Measurements from ENCODE around the gene NMNAT2.

The NMNAT2 gene

DNA sequence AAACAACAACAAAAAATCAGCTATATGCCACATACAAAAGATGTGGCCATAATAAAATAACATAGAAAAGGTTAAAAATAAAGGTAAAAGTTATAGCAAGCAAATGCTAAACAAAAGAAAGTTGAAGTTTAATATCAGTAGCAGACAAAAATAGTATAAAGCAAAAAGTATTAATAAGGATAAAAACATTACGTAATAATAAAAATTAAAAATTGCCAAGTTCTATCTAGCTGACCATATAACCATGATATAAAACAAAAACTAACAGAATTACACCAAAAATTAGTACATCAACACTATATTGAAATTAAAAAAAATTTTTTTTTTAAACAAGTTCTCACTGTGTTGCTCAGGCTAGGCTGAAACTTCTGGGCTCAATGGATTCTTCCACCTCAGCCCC is 38.6 kb upstream of the NMNAT2 start:
- no peak for DNase-seq (ENCODE audit: low read depth, low spot score)
- Histone ChIP-seq H3K27me3 (ENCODE audit: insufficient read depth, insufficient read length) (no peaks in the 10 kb centered on the region), H3K4me1 (ENCODE audit: insufficient read depth, insufficient read length) (no peaks in the 10 kb centered on the region), H3K9me3 (ENCODE audit: insufficient read depth, low read length) (no peaks in the 10 kb centered on the region), H3K9ac (ENCODE audit: insufficient read length, low read depth) (no peak overlapping the region), H3K4me3 (ENCODE audit: insufficient read length, low read depth) (no peak overlapping the region), H3K36me3 (ENCODE audit: insufficient read depth, insufficient read length, low read length) (no peaks in the 10 kb centered on the region)
- TF ChIP-seq SUZ12 (IDR thresholded peaks at IDR 0.05; ENCODE audit: extremely low read depth, insufficient read depth, insufficient read length) (no peak), ZNF274 (IDR thresholded peaks at IDR 0.05; ENCODE audit: low read depth, low read length) (no peak), YY1 (IDR thresholded peaks at IDR 0.05; ENCODE audit: insufficient read depth, insufficient read length) (no peak)

- Histone ChIP-seq H3K9me3 (ENCODE audit: insufficient read depth, low read length) (no peaks in the 10 kb centered on the region), H3K27me3 (ENCODE audit: insufficient read depth, insufficient read length) (no peaks in the 10 kb centered on the region), H3K36me3 (ENCODE audit: insufficient read depth, insufficient read length, low read length) (no peaks in the 10 kb centered on the region), H3K9ac (ENCODE audit: insufficient read length, low read depth) (no peak overlapping the region), H3K4me3 (ENCODE audit: insufficient read length, low read depth) (no peak overlapping the region), H3K4me1 (ENCODE audit: insufficient read depth, insufficient read length) (no peaks in the 10 kb centered on the region)
- DNase-seq (ENCODE audit: low read depth, low spot score), result no peak
- TF ChIP-seq ZNF274 (IDR thresholded peaks at IDR 0.05; ENCODE audit: low read depth, low read length), result no peak
- no peak for TF ChIP-seq SUZ12 (IDR thresholded peaks at IDR 0.05; ENCODE audit: extremely low read depth, insufficient read depth, insufficient read length)
- TF ChIP-seq YY1 (IDR thresholded peaks at IDR 0.05; ENCODE audit: insufficient read depth, insufficient read length), result no peak
Observed at GRCh38 chr1:183454377-183454776, 36.2 kb upstream of the NMNAT2 start.

- Histone ChIP-seq H3K9me3 (ENCODE audit: insufficient read depth, low read length) (no peaks in the 10 kb centered on the region), H3K36me3 (ENCODE audit: insufficient read depth, insufficient read length, low read length) (no peaks in the 10 kb centered on the region), H3K9ac (ENCODE audit: insufficient read length, low read depth) (no peak overlapping the region), H3K4me3 (ENCODE audit: insufficient read length, low read depth) (no peak overlapping the region), H3K27me3 (ENCODE audit: insufficient read depth, insufficient read length) (no peaks in the 10 kb centered on the region), H3K4me1 (ENCODE audit: insufficient read depth, insufficient read length) (no peaks in the 10 kb centered on the region)
- no peak for DNase-seq (ENCODE audit: low read depth, low spot score)
- no peak for TF ChIP-seq YY1 (IDR thresholded peaks at IDR 0.05; ENCODE audit: insufficient read depth, insufficient read length)
- no peak for TF ChIP-seq ZNF274 (IDR thresholded peaks at IDR 0.05; ENCODE audit: low read depth, low read length)
- no peak for TF ChIP-seq SUZ12 (IDR thresholded peaks at IDR 0.05; ENCODE audit: extremely low read depth, insufficient read depth, insufficient read length)
Observed at GRCh38 chr1:183450093-183450492, 31.9 kb upstream of the NMNAT2 start.

DNA sequence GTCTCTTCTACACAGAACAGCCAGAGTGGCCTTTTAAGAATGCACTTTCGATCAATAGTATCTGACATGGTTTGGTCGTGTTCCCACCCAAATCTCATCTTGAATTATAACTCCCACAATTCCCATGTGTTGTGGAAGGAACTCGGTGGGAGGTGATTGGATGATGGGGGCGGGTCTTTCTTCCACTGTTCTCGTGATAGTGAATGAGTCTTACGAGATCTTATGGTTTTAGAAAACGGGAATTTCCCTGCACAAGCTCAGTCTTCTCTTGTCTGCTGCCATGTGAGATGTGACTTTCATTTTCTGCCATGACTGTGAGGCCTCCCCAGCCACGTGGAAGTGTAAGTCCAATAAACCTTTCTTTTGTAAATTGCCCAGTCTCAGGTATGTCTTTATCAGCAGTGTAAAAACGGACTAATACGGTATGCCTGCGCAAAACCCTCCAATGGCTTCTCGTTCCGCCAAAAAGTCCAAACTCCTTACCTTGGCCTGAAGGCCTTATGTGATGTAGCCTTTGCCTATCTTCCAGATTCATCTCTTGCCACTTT is 31.1 kb upstream of the NMNAT2 start:
- Histone ChIP-seq H3K9ac (ENCODE audit: insufficient read length, low read depth) (no peak overlapping the region), H3K36me3 (ENCODE audit: insufficient read depth, insufficient read length, low read length) (no peaks in the 10 kb centered on the region), H3K27me3 (ENCODE audit: insufficient read depth, insufficient read length) (no peaks in the 10 kb centered on the region), H3K4me1 (ENCODE audit: insufficient read depth, insufficient read length) (no peaks in the 10 kb centered on the region), H3K4me3 (ENCODE audit: insufficient read length, low read depth) (no peak overlapping the region), H3K9me3 (ENCODE audit: insufficient read depth, low read length) (no peaks in the 10 kb centered on the region)
- TF ChIP-seq YY1 (IDR thresholded peaks at IDR 0.05; ENCODE audit: insufficient read depth, insufficient read length) (no peak), ZNF274 (IDR thresholded peaks at IDR 0.05; ENCODE audit: low read depth, low read length) (no peak)
- DNase-seq (ENCODE audit: low read depth, low spot score), result no peak

GRCh38 chr1:183444243-183444642 is 26.1 kb upstream of the NMNAT2 start:
- TF ChIP-seq ZNF274 (IDR thresholded peaks at IDR 0.05; ENCODE audit: low read depth, low read length) (no peak), YY1 (IDR thresholded peaks at IDR 0.05; ENCODE audit: insufficient read depth, insufficient read length) (no peak), SUZ12 (IDR thresholded peaks at IDR 0.05; ENCODE audit: extremely low read depth, insufficient read depth, insufficient read length) (no peak)
- Histone ChIP-seq H3K9ac (ENCODE audit: insufficient read length, low read depth) (no peak overlapping the region), H3K27me3 (ENCODE audit: insufficient read depth, insufficient read length) (no peaks in the 10 kb centered on the region), H3K36me3 (ENCODE audit: insufficient read depth, insufficient read length, low read length) (no peaks in the 10 kb centered on the region), H3K9me3 (ENCODE audit: insufficient read depth, low read length) (no peaks in the 10 kb centered on the region), H3K4me3 (ENCODE audit: insufficient read length, low read depth) (no peak overlapping the region), H3K4me1 (ENCODE audit: insufficient read depth, insufficient read length) (no peaks in the 10 kb centered on the region)
- no peak for DNase-seq (ENCODE audit: low read depth, low spot score)

- Histone ChIP-seq H3K4me1 (ENCODE audit: insufficient read depth, insufficient read length) (no peaks in the 10 kb centered on the region), H3K36me3 (ENCODE audit: insufficient read depth, insufficient read length, low read length) (no peaks in the 10 kb centered on the region), H3K9ac (ENCODE audit: insufficient read length, low read depth) (no peak overlapping the region), H3K9me3 (ENCODE audit: insufficient read depth, low read length) (no peaks in the 10 kb centered on the region), H3K4me3 (ENCODE audit: insufficient read length, low read depth) (no peak overlapping the region), H3K27me3 (ENCODE audit: insufficient read depth, insufficient read length) (no peaks in the 10 kb centered on the region)
- DNase-seq (ENCODE audit: low read depth, low spot score), result no peak
- TF ChIP-seq ZNF274 (IDR thresholded peaks at IDR 0.05; ENCODE audit: low read depth, low read length), result no peak
- no peak for TF ChIP-seq YY1 (IDR thresholded peaks at IDR 0.05; ENCODE audit: insufficient read depth, insufficient read length)
- no peak for TF ChIP-seq SUZ12 (IDR thresholded peaks at IDR 0.05; ENCODE audit: extremely low read depth, insufficient read depth, insufficient read length)
Observed at GRCh38 chr1:183443466-183443865, 25.3 kb upstream of the NMNAT2 start.

- Histone ChIP-seq H3K4me1 (ENCODE audit: insufficient read depth, insufficient read length) (no peaks in the 10 kb centered on the region), H3K9me3 (ENCODE audit: insufficient read depth, low read length) (no peaks in the 10 kb centered on the region), H3K9ac (ENCODE audit: insufficient read length, low read depth) (no peak overlapping the region), H3K4me3 (ENCODE audit: insufficient read length, low read depth) (no peak overlapping the region), H3K27me3 (ENCODE audit: insufficient read depth, insufficient read length) (no peaks in the 10 kb centered on the region), H3K36me3 (ENCODE audit: insufficient read depth, insufficient read length, low read length) (no peaks in the 10 kb centered on the region)
- no peak for DNase-seq (ENCODE audit: low read depth, low spot score)
- TF ChIP-seq ZNF274 (IDR thresholded peaks at IDR 0.05; ENCODE audit: low read depth, low read length), result no peak
- no peak for TF ChIP-seq YY1 (IDR thresholded peaks at IDR 0.05; ENCODE audit: insufficient read depth, insufficient read length)
- no peak for TF ChIP-seq SUZ12 (IDR thresholded peaks at IDR 0.05; ENCODE audit: extremely low read depth, insufficient read depth, insufficient read length)
Observed at GRCh38 chr1:183443011-183443410, 24.8 kb upstream of the NMNAT2 start.

Measured in NT2/D1 (cell line).